Hematopoietic multipotent progenitor cell treated with erythropoietin and hydrocortisone succinate and interleukin-3 and kit ligand, for 17 days (in vitro differentiated cells): ENCODE data around the gene ANG.
A peak's percentile ranks its signal among the peaks of the same experiment; 100 is the strongest.
"Not testable (repeated sequence)": the region's sequence is repeated elsewhere in the genome, so short reads cannot be mapped to it uniquely, and the experiment has no call there.

Experiments used
- DNase-seq: peaks from one replicate; pipeline ENCODE4 v3.0.0-alpha.2; 2015; ENCODE audit warnings: low spot score

ANG gene

GRCh38 chr14:20688167-20688839 is at the start of gene ANG:
Gene ANG, plus strand, starts transcription at chr14:20688764. Its CDS starts 4,801 bp downstream, at chr14:20693565.
- DNase-seq = no peak

GRCh38 chr14:20641591-20641990 is 47.0 kb upstream of the ANG start, which contains the start of gene OR6S1:
Gene OR6S1, minus strand, starts transcription at chr14:20641691. Its CDS starts 0 bp downstream, at chr14:20641691.
- DNase-seq = no peak

GRCh38 chr14:20642182-20642581 is 46.4 kb upstream of the ANG start:
- no peak for DNase-seq

- not testable (repeated sequence) for DNase-seq
Observed at GRCh38 chr14:20642755-20643154, 45.8 kb upstream of the ANG start.

- DNase-seq = no peak
Observed at GRCh38 chr14:20644520-20644919, 44.0 kb upstream of the ANG start.

GRCh38 chr14:20645481-20645880 is 43.1 kb upstream of the ANG start:
- no peak for DNase-seq

GRCh38 chr14:20652996-20653975 is 35.3 kb upstream of the ANG start:
- no peak for DNase-seq

- DNase-seq = no peak
Observed at GRCh38 chr14:20655851-20656250, 32.7 kb upstream of the ANG start.

GRCh38 chr14:20656274-20656673 is 32.3 kb upstream of the ANG start:
- no peak for DNase-seq

GRCh38 chr14:20657216-20658211 is 31.1 kb upstream of the ANG start:
- DNase-seq = no peak

- DNase-seq = no peak
Observed at GRCh38 chr14:20658246-20658645, 30.3 kb upstream of the ANG start.

GRCh38 chr14:20659336-20659735 is 29.2 kb upstream of the ANG start:
- DNase-seq = no peak

- DNase-seq = no peak
Observed at GRCh38 chr14:20659813-20660395, 28.7 kb upstream of the ANG start.

GRCh38 chr14:20661197-20661596 is 27.4 kb upstream of the ANG start:
- DNase-seq = no peak

- peak; percentile 24 for DNase-seq
Observed at GRCh38 chr14:20662968-20663732, 25.4 kb upstream of the ANG start.

- not testable (repeated sequence) for DNase-seq
Observed at GRCh38 chr14:20666400-20666961, 22.1 kb upstream of the ANG start.

GRCh38 chr14:20667957-20668356 is 20.6 kb upstream of the ANG start:
- DNase-seq = no peak

GRCh38 chr14:20668969-20669368 is 19.6 kb upstream of the ANG start:
- DNase-seq = no peak

- DNase-seq = no peak
Observed at GRCh38 chr14:20671597-20672283, 16.8 kb upstream of the ANG start.

GRCh38 chr14:20675669-20676068 is 12.9 kb upstream of the ANG start:
- no peak for DNase-seq
